Mucosa of descending colon (tissue), 3 donors: ENCODE measurements around the gene MAP7D1. TPM values are rescaled to one million over a fixed set of nuclear protein-coding genes. Genes with fewer than 3 reads are reported as not detected.
A peak's percentile ranks its signal among the peaks of the same experiment; 100 is the strongest.

Source experiments
- ATAC-seq: fragments of 200-7000 bp; cut with Tn5 transposase; one replicate; pipeline ENCODE4 v1.9.1; 2020; ENCODE audit warnings: mild to moderate bottlenecking, moderate library complexity
- DNase-seq, 3 donors: peaks; one replicate each; pipeline ENCODE4 v3.0.0-alpha.2; 2020
- H3K36me3 ChIP-seq: fragments of 200-600 bp; one replicate; pipeline ENCODE4 v1.8.0; 2021; ENCODE audit warnings: low read depth, mild to moderate bottlenecking
- H3K4me1 ChIP-seq: fragments of 200-600 bp; one replicate; pipeline ENCODE4 v1.8.0; 2021; ENCODE audit warnings: low read depth, mild to moderate bottlenecking
- H3K4me3 ChIP-seq: fragments of 200-600 bp; one replicate; pipeline ENCODE4 v1.8.0; 2021; ENCODE audit warnings: mild to moderate bottlenecking
- H3K9me3 ChIP-seq: fragments of 200-600 bp; one replicate; pipeline ENCODE4 v1.8.0; 2021; ENCODE audit warnings: mild to moderate bottlenecking
- intact Hi-C, 2 donors: fragments of 100-400 bp; cut with DNase I in 1 of 2; cut with micrococcal nuclease in 1 of 2; formaldehyde crosslinking; loops; one replicate each; pipeline versions ENCODE4 v1.11.0 to v1.11.1; 2022; cut with DNase I, micrococcal nuclease
- total RNA-seq, 3 donors: library from RNA; stranded (reverse); fragmentation: NEBNext Ultra II Directional in 2 of 3; extraction: Animal tissue kit (Norgen Biotek cat#: 25700) in 2 of 3; gene quantifications; one replicate each; pipeline versions ENCODE4 v1.2.1 to v1.2.4, GENCODE V29; 2021 to 2023
- TF ChIP-seq, protein P1 (sequence below): fragments of 200-600 bp; IDR thresholded peaks from one replicate; pipeline ENCODE4 v1.8.0; 2022; ENCODE audit warnings: antibody characterized with exemption, mild to moderate bottlenecking
- donor health status: DM: no; HTN: no; CAD: no; lungs with moderate emphysema.
- donor health status: DM: no; HTN: no; CAD: no.
- donor health status: DM: no; HTN: yes; CAD: no.

The MAP7D1 gene
- total RNA-seq, 3 donors from 2014 or later: 41.5 to 161 (median 61.9) TPM

DNA sequence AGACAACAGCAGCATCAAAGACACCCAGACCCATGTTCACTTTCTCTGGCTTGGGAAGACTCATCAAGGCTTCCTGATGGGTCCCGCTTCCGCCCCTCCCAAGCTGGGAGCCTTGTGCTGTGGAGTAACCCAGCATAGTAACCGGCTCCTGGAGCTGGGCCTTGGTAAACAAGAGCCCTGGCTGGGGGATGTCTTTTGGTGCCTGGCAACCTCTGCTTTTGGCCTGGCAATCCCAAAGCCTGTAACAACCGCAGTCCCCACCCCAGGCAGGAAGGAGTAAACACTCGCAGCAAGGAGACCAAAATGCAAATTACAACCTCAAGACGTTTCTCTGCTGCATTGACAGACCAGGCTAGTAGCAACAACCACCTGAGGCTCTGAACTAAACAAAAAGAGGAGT is 51.4 kb downstream of the MAP7D1 start:
- H3K4me3 ChIP-seq: no peak overlapping the region
- intact Hi-C loops: no loop called here
- H3K36me3 ChIP-seq: no peaks in the 10 kb centered on the region
- TF ChIP-seq, protein P1, sequence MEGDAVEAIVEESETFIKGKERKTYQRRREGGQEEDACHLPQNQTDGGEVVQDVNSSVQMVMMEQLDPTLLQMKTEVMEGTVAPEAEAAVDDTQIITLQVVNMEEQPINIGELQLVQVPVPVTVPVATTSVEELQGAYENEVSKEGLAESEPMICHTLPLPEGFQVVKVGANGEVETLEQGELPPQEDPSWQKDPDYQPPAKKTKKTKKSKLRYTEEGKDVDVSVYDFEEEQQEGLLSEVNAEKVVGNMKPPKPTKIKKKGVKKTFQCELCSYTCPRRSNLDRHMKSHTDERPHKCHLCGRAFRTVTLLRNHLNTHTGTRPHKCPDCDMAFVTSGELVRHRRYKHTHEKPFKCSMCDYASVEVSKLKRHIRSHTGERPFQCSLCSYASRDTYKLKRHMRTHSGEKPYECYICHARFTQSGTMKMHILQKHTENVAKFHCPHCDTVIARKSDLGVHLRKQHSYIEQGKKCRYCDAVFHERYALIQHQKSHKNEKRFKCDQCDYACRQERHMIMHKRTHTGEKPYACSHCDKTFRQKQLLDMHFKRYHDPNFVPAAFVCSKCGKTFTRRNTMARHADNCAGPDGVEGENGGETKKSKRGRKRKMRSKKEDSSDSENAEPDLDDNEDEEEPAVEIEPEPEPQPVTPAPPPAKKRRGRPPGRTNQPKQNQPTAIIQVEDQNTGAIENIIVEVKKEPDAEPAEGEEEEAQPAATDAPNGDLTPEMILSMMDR: no peak
- ATAC-seq (peak; percentile 44), DNase-seq (peak in 1 of 3 donors; percentile 12)
- H3K4me1 ChIP-seq: no peaks in the 10 kb centered on the region
- H3K9me3 ChIP-seq: no peaks in the 10 kb centered on the region

DNA sequence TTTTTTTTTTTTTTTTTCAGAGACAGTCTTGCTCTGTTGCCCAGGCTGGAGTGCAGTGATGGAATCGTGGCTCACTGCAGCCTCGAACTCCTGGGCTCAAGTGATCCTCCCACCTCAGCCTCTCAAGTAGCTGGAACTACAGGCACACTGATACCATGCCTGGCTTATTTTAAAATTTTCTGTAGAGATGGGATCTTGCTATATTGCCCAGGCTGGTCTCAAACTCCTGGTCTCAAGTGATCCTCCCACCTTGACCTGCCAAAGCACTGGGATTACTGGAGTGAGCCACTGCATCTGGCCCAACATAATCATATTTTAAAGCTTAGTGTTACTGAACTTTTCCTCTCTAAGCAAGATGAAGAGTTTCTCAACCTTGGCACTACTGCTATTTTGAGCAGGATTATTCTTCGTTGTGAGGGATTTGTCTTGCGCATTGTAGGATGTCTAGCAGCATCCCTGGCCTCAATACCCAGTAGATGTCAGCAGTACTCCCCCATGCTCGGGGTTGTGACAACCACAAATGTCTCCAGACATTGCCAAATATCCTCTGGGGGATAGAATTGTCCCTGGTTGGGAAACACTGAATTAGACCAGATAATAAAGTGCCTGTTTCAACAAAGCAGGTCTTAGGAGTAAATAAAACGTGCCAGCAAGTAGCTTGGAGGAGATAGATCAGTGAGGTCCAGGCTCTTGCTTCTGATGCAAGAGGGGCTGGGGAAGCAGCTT is 53.2 kb downstream of the MAP7D1 start:
- TF ChIP-seq, protein P1: no peak

DNA sequence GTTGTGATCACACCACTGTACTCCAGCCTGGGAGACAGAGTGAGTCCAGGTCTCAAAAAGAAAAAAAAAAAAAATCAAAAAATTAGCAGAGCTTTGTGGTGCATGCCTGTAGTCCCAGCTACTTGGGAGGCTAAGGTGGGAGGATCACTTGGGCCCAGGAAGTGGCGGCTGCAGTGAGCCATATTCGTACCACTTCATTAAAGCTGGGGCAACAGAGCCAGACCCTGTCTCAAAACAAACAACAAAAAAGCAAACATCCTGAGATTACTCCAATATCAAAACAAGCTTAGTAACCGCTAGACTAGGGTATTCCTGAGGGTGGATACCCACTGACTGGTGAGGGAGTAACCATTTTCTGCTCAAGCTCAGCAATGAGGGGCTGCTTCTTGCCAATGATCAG is 55.3 kb downstream of the MAP7D1 start:
- no peaks in the 10 kb centered on the region for H3K9me3 ChIP-seq
- H3K4me1 ChIP-seq: no peaks in the 10 kb centered on the region
- intact Hi-C loops: no loop called here
- no peaks in the 10 kb centered on the region for H3K36me3 ChIP-seq
- H3K4me3 ChIP-seq: no peak overlapping the region
- ATAC-seq: no peak
- TF ChIP-seq, protein P1: no peak
- no peak for DNase-seq

More for the DNA sequence above, 53.2 kb downstream of the MAP7D1 start:
- Histone ChIP-seq H3K9me3 (no peaks in the 10 kb centered on the region), H3K4me3 (no peak overlapping the region), H3K36me3 (no peaks in the 10 kb centered on the region), H3K4me1 (no peaks in the 10 kb centered on the region)
- intact Hi-C loops: no loop called here
- DNase-seq (no peak), ATAC-seq (no peak)

- H3K9me3 ChIP-seq: no peaks in the 10 kb centered on the region
- DNase-seq (no peak), ATAC-seq (peak; percentile 75)
- H3K4me1 ChIP-seq: no peaks in the 10 kb centered on the region
- intact Hi-C loops: no loop called here
- H3K36me3 ChIP-seq: no peaks in the 10 kb centered on the region
- TF ChIP-seq, protein P1: no peak
- H3K4me3 ChIP-seq: no peak overlapping the region
These were observed 55.9 kb downstream of the MAP7D1 start for GRCh38 chr1:36211841-36212240.

DNA sequence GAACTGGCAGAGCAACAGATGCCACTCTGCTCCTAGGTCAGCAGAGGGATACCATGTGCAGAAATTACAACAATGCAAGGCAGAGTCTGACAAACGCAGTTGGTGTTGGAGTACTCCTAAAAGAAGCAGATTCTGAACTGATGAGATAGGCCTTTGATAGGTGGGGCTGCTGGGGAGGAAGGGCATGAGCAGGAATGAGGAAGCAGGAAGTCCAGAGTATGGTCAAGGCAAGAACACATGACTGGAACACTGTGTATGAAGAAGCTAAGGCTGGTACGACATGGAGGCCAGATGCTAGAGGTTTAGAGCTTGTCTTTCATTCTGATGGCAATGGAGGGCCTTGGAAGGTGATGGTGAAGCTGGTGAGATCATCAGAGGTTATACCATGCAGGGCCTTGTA is 56.8 kb downstream of the MAP7D1 start:
- DNase-seq (peak in 1 of 3 donors; percentile 26), ATAC-seq (peak; percentile 92)
- intact Hi-C loops: no loop called here
- Histone ChIP-seq H3K9me3 (no peaks in the 10 kb centered on the region), H3K4me3 (no peak overlapping the region), H3K36me3 (no peaks in the 10 kb centered on the region), H3K4me1 (no peaks in the 10 kb centered on the region)
- TF ChIP-seq, protein P1: no peak
